ENCODE results near the gene MORN3.
"Not testable (repeated sequence)": the region's sequence is repeated elsewhere in the genome, so short reads cannot be mapped to it uniquely, and the experiment has no call there.

MORN3 gene

GRCh38 chr12:121715862-121716435 lies 46.5 kb upstream of the MORN3 start:
- TF ChIP-seq TCF4 (CRISPR knock-in tag; IDR thresholded peaks at IDR 0.05; ENCODE audit: borderline replicate concordance) (no peak), BACH2 (CRISPR knock-in tag; IDR thresholded peaks at IDR 0.05; ENCODE audit: borderline replicate concordance) (no peak), ZC3H10 (CRISPR knock-in tag; IDR thresholded peaks at IDR 0.05) (no peak), CSRNP3 (CRISPR knock-in tag; IDR thresholded peaks at IDR 0.05) (no peak), POU6F1 (CRISPR knock-in tag; IDR thresholded peaks at IDR 0.05; ENCODE audit: borderline replicate concordance, low read depth) (no peak), ZNF70 (CRISPR knock-in tag; IDR thresholded peaks at IDR 0.05) (no peak), GLIS3 (CRISPR knock-in tag; IDR thresholded peaks at IDR 0.05) (no peak), RARB (CRISPR knock-in tag; IDR thresholded peaks at IDR 0.05) (no peak), TSHZ2 (CRISPR knock-in tag; IDR thresholded peaks at IDR 0.05) (no peak), CSDC2 (CRISPR knock-in tag; IDR thresholded peaks at IDR 0.05) (no peak), ARNTL (CRISPR knock-in tag; IDR thresholded peaks at IDR 0.05; ENCODE audit: borderline replicate concordance, low read depth) (no peak), PPARA (CRISPR knock-in tag; IDR thresholded peaks at IDR 0.05; ENCODE audit: borderline replicate concordance) (no peak), ZNF565 (CRISPR knock-in tag; conservative IDR thresholded peaks at IDR 0.05; ENCODE audit: low read depth) (no peak), OSR1 (CRISPR knock-in tag; IDR thresholded peaks at IDR 0.05) (no peak), SNAI2 (CRISPR knock-in tag; IDR thresholded peaks at IDR 0.05) (no peak), ZNF8 (CRISPR knock-in tag; IDR thresholded peaks at IDR 0.05) (no peak), ZFP30 (CRISPR knock-in tag; IDR thresholded peaks at IDR 0.05) (no peak), ZFP3 (CRISPR knock-in tag; IDR thresholded peaks at IDR 0.05) (no peak), TOX (CRISPR knock-in tag; IDR thresholded peaks at IDR 0.05; ENCODE audit: borderline replicate concordance) (no peak)
- ATAC-seq, result no peak

GRCh38 chr12:121715055-121715454 lies 45.6 kb upstream of the MORN3 start:
- not testable (repeated sequence) for ATAC-seq

- TF ChIP-seq CREB5 (CRISPR knock-in tag; IDR thresholded peaks at IDR 0.05; ENCODE audit: low read depth) (no peak), TOX (CRISPR knock-in tag; IDR thresholded peaks at IDR 0.05; ENCODE audit: borderline replicate concordance) (no peak), SNAI2 (CRISPR knock-in tag; IDR thresholded peaks at IDR 0.05) (no peak), ZNF70 (CRISPR knock-in tag; IDR thresholded peaks at IDR 0.05) (no peak), ESRRG (CRISPR knock-in tag; IDR thresholded peaks at IDR 0.05) (no peak), ZNF8 (CRISPR knock-in tag; IDR thresholded peaks at IDR 0.05) (no peak)
- ATAC-seq, result no peak
These were observed 44.3 kb upstream of the MORN3 start for GRCh38 chr12:121713793-121714192.

- TF ChIP-seq RARB (CRISPR knock-in tag; IDR thresholded peaks at IDR 0.05) (no peak), ARNTL (CRISPR knock-in tag; IDR thresholded peaks at IDR 0.05; ENCODE audit: borderline replicate concordance, low read depth) (no peak), ZNF70 (CRISPR knock-in tag; IDR thresholded peaks at IDR 0.05) (no peak), SNAI2 (CRISPR knock-in tag; IDR thresholded peaks at IDR 0.05) (no peak)
- ATAC-seq, result no peak
These were observed 43.9 kb upstream of the MORN3 start for GRCh38 chr12:121713257-121713777.
